Nephron progenitor cell (in vitro differentiated cells): ENCODE measurements around the gene WARS2.
A peak's percentile ranks its signal among the peaks of the same experiment; 100 is the strongest.
"Not testable (repeated sequence)": the region's sequence is repeated elsewhere in the genome, so short reads cannot be mapped to it uniquely, and the experiment has no call there.

Source experiments
- DNase-seq: peaks from one replicate; pipeline ENCODE4 v3.0.0; 2021
- H3K27ac Mint-ChIP-seq: 2 replicates; pipeline ENCODE4 v1.8.0; 2021; ENCODE audit warnings: mild to moderate bottlenecking, moderate library complexity, mixed read lengths
- H3K27me3 Mint-ChIP-seq: 2 replicates; pipeline ENCODE4 v1.8.0; 2021; ENCODE audit warnings: mild to moderate bottlenecking, low read depth, mixed read lengths; ENCODE audit not compliant: poor library complexity
- H3K36me3 Mint-ChIP-seq: 2 replicates; pipeline ENCODE4 v1.8.0; 2021; ENCODE audit warnings: low read depth, mixed read lengths
- H3K4me1 Mint-ChIP-seq: 2 replicates; pipeline ENCODE4 v1.8.0; 2021; ENCODE audit warnings: mixed read lengths
- H3K4me3 Mint-ChIP-seq: 2 replicates; pipeline ENCODE4 v1.8.0; 2021; ENCODE audit warnings: mild to moderate bottlenecking, moderate library complexity, mixed read lengths
- H3K9me3 Mint-ChIP-seq: 2 replicates; pipeline ENCODE4 v1.8.0; 2021; ENCODE audit warnings: mild to moderate bottlenecking, moderate library complexity, mixed read lengths
- CTCF ChIP-seq: fragments of 200-600 bp; sonication (generic); IDR thresholded peaks from 2 replicates; pipeline ENCODE4 v1.5.0; 2021; ENCODE audit warnings: antibody characterized with exemption

The WARS2 gene

GRCh38 chr1:119133987-119134386 lies 6.5 kb downstream of the WARS2 start:
- no peak for DNase-seq
- Mint-ChIP-seq H3K4me3 (no peak overlapping the region), H3K9me3 (no peaks in the 10 kb centered on the region), H3K27me3 (no peaks in the 10 kb centered on the region), H3K36me3 (no peaks in the 10 kb centered on the region), H3K4me1 (no peaks in the 10 kb centered on the region), H3K27ac (no peak overlapping the region)
- TF ChIP-seq CTCF: no peak

DNA sequence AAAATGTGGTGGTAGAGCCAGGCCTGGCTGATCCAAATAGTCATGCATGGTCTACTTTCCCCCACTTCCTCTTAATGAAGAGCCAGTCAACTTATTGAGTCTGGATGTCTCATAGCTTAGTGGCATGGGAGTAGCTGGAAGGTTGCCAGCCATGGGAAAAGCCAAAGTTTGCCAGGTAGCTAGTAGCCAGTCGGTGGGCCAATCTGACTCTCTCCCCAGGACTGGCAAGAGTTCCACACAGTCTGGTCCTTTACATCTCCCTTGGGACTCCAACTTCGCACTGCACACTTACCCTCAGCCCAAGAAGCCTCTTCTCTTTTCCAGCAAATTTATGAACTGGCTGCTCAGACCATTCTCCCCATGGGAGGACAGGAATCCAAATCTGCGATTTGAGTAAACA lies 8.3 kb downstream of the WARS2 start:
- H3K9me3 Mint-ChIP-seq: no peaks in the 10 kb centered on the region
- no peaks in the 10 kb centered on the region for H3K36me3 Mint-ChIP-seq
- no peak for DNase-seq
- no peaks in the 10 kb centered on the region for H3K27me3 Mint-ChIP-seq
- H3K4me3 Mint-ChIP-seq: no peak overlapping the region
- no peak for TF ChIP-seq CTCF
- no peak overlapping the region for H3K27ac Mint-ChIP-seq
- H3K4me1 Mint-ChIP-seq: no peaks in the 10 kb centered on the region

DNA sequence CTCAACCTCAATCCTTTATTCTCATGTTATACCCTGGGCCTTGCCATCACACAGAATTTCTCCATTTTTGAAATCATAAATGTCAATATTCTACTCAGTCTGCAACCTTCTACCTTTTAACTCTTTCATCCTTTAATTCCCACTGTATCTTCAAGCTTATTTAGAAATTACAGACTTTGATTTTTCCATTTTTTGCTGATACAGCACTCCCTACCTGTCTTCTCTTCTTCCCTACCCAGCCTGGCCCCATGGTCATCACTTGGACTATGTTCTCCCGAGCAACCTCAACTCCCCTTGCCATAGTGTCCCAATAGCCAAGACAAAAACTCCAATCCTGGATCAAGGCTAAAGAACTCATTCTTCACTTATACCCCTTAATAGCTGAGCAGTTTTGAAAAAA lies 14.6 kb downstream of the WARS2 start:
- Mint-ChIP-seq H3K4me3 (no peak overlapping the region), H3K36me3 (peaks cover 29% of the 10 kb centered on the region), H3K27me3 (no peaks in the 10 kb centered on the region), H3K9me3 (peaks cover 12% of the 10 kb centered on the region), H3K4me1 (no peaks in the 10 kb centered on the region), H3K27ac (no peak overlapping the region)
- TF ChIP-seq CTCF: no peak
- DNase-seq: no peak

- TF ChIP-seq CTCF: no peak
- H3K27ac Mint-ChIP-seq: no peak overlapping the region
These were observed 15.7 kb downstream of the WARS2 start for GRCh38 chr1:119124764-119125163.

DNA sequence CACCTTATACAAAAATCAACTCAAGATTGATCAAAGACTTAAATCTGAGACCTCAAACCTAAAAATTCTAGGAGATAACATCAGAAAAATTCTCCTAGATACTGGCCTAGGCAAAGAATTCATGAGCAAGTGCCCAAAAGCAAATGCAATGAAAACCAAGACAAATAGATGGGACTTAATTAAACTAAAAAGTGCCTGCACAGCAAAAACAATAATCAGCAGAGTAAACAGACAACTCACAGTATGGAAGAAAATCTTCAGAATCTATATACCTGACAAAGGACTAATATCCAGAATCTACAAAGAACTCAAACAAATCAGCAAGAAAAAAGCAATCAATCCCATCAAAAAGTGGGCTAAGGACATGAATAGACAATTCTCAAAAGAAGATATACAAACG lies 18.6 kb downstream of the WARS2 start:
- H3K4me3 Mint-ChIP-seq, DNase-seq, H3K4me1 Mint-ChIP-seq, H3K27me3 Mint-ChIP-seq, H3K27ac Mint-ChIP-seq: not testable (repeated sequence)
- H3K9me3 Mint-ChIP-seq: peaks cover 31% of the 10 kb centered on the region
- peaks cover 42% of the 10 kb centered on the region for H3K36me3 Mint-ChIP-seq

More at GRCh38 chr1:119124764-119125163, 15.7 kb downstream of the WARS2 start:
- Mint-ChIP-seq H3K36me3 (peaks cover 40% of the 10 kb centered on the region), H3K9me3 (peaks cover 23% of the 10 kb centered on the region), H3K27me3 (no peaks in the 10 kb centered on the region), H3K4me1 (no peaks in the 10 kb centered on the region), H3K4me3 (no peak overlapping the region)
- no peak for DNase-seq

- H3K27me3 Mint-ChIP-seq: no peaks in the 10 kb centered on the region
- peaks cover 9% of the 10 kb centered on the region for H3K4me1 Mint-ChIP-seq
- H3K9me3 Mint-ChIP-seq: peaks cover 28% of the 10 kb centered on the region
- TF ChIP-seq CTCF: no peak
- DNase-seq: no peak
- no peak overlapping the region for H3K4me3 Mint-ChIP-seq
- H3K36me3 Mint-ChIP-seq: peaks cover 22% of the 10 kb centered on the region
- peak overlapping the region; percentile 71 for H3K27ac Mint-ChIP-seq
These were observed 23.7 kb downstream of the WARS2 start for GRCh38 chr1:119116725-119117124.
